DMS153 treated with DMSO at 0.1 percent for 48 hours (cell line): ENCODE results near the gene KLHL40.

Experiments
- DNase-seq: peaks from one replicate; lab custom pipeline; 2025; ENCODE audit not compliant: unreplicated experiment; lab: John Stamatoyannopoulos, UW

Gene KLHL40

DNA sequence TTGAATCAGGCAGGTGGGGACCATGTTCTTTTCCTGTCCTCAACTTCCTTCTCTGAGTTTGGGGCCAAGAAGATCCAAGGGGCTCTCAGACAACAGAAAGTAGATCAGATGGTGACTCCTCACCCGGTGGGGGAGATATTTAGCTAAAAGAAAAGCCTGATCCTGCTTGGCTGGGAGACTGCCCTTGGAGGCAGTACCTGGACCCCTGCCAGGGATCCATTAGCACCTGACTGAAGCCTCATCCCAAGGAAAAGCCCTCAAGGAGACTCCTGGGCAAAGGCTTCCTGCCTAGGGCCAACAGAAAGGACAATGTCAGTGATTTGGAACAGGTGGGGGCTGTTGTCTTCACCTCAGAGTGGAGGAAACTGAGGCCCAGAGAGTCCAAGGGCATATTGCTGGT, 50.7 kb downstream of the KLHL40 start:
- DNase-seq, result no peak

DNA sequence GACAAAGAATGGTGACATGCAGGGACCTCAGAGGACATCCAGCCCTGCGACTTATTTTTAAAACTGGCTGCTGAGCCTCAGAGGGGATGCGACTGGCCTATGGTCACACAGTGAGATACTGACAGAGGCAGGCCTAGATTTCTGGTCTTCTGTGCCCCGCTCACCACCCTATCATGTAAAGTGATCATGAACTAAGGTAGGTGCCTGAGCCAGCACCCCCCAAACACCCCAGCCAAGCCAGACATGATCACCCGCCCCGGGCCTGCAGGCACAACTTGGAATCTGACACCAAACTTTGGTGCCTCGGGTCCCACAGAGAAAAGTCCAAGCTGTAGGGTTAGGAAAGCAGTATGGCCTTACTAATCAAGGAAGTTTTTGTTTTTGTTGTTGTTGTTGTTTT, 51.2 kb downstream of the KLHL40 start:
- DNase-seq, result no peak

DNA sequence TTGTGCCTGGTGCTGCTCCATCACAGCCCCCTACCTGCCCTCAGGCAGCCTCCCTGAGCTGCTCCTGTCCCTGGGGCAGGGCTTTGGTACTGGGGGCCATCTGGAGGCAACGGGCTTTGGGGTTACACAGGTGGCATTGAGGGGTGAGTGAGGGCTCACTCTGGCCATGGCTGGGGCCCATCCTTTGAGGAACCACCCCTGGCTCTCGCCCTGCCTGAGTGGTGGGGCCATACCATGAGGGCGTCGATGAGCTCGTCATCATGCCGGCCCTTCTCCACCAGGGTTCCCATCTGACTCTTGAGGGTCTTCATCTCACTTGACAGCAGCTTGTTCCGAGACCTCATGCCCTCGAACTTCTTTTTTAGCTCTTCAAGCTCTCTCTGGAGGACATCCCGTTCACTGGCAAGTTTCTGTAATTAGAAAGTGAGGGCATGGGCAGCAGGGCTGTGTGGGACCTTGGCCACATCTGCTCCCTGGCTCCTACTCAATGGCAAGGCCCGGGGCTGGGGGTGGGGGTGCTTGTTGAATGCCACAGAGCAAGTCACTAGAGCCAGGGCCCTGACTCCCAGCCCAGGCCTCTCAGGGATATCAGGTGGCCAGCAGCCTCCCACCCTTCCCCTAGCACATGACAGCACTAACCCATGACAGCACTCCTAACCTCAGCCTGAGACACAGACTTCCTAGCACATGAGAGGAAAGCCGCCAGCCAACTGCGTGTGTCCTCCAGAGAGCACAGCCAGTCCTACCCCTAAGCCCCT, 54.2 kb downstream of the KLHL40 start:
- DNase-seq, result no peak

DNA sequence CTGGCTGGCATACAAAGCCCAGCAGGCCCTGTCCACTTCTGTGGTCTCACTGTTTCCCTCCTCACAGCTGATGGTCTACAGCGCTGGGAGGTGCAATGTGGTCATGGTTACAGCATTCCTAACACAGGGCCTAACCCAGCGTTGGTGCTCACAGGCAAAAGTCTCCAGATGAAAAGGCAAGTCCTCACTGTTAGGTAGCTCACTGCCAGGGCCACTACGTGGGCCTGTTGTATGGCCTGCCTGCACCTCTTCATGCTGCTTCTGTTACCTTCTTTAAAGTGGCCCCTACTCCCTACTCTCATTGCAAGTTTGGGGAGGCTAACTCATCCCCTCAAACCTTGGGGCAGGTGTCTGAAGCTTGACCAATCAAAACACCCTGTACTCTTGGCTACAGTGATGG, 56.5 kb downstream of the KLHL40 start:
- no peak for DNase-seq
